ENCODE data around the gene PLCB2.
A peak's percentile ranks its signal among the peaks of the same experiment; 100 is the strongest.

PLCB2 gene

DNA sequence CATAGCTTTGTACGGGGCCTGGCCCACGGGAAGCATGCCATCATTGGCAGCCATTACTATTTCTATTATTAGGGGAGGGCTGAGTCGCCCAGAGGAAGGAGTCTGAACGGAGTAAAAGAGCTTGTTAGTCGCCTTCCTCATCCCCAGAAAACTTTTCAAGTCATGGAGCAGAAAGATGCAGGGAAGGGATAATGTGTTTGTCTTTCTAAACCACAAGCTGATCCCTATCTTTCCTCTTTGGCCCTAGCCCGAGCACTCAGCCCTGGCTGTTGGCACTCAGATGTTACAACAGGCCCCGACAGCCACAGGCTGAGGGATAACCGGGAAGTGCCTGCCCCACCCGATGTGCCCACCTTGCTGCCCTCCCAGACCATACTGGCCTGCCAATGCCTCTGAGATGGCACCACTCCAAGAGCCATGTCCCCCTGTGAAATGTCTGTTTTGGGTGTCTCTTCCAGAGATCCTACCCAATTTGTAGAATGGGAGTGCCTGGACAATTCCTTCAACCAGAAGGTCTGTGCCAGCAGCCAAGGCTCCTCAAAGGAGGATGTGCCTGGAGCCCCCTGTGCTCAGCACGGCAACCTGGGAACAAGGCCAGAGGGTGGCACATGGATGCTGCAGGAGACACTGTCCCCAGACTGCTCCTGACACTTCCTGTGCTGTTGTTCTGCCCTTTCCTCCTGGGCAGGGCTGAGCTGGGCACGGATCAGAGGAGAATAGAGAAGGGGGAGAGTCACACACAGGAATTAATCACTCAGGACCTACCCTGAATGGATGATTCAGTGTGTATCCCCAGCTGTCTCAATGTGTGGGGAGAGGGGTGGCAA is 58.0 kb downstream of the PLCB2 start:
- no peak for DNase-seq (ENCODE audit: low read depth)

DNA sequence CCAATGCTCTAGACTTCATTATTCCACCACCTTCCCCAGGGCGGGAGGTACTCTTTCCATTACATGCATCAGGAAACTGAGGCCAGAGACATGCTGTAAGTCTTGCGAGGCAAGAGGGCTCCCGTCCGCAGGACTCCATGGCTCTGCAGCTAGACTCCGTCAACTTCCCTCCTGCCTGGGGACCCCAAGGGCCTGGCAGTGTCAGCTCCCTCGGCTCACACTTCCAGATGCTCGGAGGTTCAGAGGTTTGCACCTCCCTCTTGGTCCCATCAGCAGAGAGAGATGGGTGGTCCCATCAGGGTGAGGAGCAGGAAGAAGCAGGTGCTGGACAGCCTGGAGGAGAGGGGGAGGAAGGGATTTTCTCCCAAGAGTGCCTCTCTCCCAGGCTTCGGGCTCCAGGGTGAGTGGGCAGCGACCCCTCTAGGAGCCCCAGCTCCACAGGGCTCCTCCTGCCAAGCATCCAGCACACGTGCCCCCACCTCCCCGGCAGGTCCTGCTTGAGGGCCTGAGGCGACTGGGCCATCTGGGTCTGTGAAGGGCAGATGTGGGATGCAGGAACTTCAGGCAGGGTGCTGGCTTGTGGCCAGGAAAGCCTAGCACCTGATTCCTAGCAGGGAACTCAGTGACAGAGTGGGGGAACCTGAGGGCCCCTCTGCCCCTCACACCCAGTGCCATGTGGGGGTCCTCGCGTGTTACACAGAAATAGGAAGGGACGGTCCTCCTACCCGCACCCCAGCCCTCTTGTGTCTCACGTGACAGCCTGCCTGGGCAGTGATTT is 59.5 kb downstream of the PLCB2 start:
- DNase-seq (ENCODE audit: low read depth) = no peak

DNA sequence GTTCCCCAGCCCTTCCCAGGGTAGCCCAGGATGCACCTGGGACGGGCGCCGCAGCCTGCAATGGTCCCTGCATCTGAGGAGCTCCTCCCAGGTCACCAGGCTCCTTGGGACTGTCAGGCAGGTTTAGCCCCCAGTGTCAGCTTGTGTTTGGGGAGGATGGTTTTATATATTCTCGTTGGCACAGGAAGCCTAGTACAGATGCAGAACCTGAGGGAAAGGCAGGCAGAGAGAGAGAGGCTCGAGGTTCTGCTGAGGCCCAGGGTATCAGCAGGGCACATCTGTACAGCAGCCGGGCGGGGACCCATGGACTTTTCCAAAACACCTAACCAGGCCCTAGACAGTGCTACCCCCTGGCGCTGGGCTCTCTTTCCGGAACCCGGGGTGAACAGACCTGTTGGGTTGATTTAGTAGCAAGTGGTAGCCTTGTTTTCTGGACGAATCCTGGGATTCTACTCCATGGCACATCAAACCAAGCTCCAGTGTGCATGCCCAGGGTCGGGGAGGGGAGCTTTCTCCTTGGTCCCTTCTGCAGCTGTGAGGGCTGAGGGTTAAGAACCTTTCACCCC is 60.2 kb downstream of the PLCB2 start:
- no peak for DNase-seq (ENCODE audit: low read depth)

DNA sequence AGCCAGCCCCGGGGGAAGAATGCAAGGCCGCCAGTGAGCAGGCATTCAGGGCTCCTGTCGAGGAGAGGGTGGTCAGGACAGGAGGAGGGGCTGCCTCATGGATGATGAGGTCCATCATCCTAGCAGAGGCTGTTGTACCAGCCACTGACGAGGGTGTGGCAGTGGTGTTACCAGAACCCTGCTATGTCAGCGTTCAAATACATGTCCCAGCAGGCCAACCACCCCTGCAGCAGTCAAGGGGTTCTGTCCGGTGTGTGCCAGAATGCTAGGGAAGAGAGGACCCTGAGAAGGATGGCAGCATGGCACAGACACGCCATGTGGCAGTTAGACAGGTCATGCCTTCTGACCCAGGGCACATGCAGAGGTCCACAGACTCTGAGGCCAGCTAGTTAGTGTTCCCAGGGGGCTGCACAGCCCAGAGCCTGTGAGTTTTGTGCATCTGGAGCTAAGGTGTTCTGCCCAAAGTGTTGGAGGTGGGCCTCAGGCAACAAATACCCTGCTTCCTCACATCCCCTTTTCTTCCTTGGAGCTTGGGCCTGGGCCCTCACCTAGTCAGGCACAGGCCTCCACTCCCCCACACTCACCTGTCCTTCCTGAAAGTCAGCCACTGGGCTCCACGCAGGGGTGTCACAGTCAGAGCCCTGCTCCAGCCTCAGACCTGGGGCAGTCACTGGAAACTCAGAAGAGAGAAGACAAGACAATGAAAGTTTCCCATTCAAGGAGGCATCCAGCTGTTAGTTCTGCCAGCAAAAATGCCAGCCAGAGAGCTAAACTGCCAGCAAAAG is 61.0 kb downstream of the PLCB2 start:
- no peak for DNase-seq (ENCODE audit: low read depth)

DNA sequence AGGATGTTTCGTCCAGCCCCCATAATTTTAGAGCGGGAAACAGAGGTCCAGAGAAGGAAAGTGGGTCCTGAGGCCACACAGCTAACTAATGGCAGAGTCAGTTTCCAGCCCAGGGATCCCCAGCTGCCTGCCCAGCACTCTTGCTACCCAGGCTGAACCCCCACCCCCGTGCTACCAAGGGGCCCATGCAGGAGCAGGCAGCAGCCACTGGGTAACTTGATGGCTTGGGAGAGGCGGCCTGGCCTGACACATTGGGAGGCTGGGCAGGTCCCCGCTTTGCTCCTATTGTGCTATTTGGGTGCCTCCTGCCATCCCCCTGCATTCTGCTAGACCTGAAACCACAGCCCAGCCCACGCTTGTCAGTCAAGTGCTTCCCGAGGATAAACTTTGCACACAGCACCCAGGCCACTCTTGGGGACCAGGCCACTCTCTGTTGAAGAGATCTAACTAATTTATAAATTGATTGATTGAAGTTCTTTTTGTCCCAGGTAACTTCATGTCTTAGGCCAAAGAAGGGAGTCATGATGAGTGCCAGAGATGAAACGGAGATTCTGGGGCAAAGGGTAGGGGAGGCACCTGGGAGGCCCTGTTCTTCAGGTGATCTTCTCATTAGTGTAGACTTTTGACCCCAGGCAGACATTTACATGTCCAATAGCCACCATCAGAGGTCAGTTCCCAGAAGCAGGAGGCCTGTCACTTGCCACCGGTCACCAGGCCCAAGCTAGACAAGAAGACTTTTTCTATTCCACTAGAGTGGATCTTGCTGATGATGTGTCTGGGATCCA is 61.9 kb downstream of the PLCB2 start:
- no peak for DNase-seq (ENCODE audit: low read depth)

DNA sequence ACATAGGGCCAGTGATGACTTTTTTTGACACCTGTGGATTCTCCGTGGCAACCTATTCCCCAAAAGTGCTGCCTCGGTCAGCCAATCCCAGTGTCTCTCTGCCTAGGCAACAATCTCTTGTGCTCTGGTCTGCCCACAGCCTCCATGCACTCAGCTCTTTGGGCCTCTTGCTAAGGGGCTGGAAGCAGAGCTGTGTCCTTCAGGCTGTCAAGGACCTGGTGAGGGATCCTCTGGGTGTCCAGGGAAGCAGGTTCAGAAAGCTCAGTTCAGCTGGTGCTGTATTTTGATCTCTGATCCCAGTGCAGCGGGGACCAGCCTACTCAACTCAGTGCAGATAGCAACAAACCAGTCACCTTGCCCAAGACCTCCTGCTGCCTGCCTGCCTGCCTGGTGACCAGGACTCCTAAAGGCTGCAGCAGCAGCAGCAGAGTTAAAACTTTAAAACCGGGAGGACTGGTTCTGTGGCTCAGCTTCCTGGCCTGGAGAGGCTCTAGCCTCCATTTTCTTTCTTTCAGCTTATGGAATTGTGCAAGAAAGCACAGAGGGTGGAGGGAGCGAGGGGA is 62.7 kb downstream of the PLCB2 start:
- no peak for DNase-seq (ENCODE audit: low read depth)

DNA sequence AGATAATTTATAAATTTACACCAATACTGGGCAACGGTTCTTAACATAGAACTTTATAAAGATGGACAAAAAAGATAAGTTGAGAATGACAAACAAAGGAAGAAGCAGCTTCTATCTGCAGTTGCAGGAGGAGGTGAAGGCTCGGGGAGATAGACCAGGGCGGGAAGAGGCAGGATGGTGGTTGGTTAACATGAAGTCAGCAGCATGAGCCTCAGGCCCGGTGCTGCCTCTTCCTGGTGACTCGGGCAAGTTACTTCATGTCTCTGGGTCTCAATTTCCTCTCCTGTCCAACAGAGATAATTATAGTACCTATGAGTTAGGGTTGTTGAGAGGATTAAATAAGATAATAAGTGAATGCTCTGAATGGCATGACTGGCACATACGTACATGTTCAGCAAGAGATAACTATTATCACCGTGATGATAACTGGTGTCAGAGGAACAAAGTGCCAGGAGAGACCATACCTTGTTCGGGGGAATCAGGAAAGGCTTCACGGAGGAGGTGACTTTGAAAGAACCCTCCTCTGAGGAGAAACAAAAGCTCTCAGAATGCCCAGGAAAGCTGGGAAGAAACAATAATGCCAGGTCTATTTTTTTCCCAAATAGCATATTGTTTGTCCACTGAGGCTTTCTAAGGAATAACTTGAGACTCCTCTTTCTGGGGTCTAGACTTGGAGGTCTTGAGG is 64.5 kb downstream of the PLCB2 start:
- no peak for DNase-seq (ENCODE audit: low read depth)

DNA sequence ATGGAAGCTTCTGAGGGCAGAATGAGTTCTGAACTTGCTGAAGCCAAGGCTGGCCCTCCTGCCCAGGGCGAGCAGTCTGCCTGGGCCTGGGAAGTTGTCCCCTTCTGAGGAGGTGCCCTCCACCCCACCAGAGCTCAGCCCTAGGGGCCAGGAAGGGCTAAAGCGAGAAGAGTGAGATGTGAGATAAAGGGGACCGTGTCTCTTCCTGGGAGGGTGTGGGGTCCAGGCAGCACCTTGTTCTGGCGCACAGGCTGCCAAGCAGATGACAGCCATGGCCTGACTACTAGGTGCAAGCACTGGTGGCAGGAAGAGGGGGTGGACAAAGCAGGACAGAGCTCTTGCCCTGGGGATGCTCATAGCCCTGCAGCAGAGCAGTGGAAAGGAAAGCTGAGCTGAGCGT is 65.1 kb downstream of the PLCB2 start:
- DNase-seq (ENCODE audit: low read depth) = no peak

DNA sequence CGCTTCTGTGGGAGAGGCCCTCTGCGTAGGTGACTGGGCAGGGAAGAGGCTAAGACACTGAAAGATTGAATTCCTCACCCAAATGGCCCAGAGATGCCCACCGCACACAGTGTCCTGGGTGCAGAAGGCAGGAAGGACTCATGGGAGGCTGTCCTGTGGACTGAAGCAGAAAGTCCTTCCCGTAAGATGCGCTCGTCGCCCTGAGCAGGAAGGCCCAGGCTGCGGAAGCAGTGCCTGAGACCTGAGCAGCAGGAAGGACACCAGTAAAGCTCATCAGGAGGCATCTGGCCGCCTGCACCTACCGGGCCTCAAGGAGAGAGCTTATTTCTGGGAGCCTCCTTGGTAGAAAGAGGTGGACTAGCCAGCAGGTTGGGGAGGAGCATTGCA is 65.5 kb downstream of the PLCB2 start:
- no peak for DNase-seq (ENCODE audit: low read depth)

DNA sequence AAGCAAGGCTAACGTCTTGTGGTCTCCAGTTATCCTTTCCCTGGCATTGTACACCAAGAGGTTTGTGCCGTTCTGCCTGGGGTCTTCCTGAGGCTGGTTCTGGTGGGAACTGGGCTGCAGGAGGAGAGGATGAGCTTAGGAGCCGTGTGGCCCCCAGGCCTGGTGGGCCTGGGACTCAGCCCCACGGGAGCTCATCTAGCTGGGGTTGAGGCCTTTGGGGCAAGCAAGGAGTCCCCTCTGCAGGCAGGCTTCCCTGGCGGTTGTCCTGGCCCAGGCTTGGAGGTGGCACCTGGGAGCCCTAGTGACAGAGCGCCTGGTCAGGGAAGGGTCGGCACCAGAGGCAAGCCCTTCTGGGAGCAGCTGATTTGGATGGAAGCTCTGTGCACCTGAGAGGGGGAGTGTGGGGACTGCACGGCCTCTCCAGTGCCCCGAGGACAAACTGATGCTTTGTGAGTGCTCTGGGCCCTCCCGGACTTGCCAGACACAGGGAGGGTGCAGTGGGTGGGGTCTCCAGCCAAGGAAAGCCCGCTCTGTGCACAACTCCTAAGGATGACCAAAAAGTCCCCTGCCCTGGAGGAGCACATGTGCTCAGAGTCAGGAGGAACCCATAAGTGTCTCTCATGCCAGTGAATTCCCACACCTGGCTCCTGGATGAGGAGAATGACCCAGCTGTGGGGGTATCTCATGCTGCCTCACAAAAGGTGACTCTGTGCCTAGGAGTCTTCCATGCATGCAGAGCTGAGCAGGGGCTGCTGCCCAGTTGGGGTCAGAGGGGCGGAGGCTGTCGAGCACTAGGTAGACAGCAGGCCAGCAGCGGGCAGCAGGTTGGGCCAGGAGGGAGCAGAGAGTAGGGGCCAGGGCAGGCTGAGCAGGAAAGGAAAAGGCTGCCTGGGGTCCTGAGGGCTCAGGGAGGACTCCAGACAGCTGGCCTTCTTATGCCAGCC is 66.2 kb downstream of the PLCB2 start:
- no peak for DNase-seq (ENCODE audit: low read depth)

DNA sequence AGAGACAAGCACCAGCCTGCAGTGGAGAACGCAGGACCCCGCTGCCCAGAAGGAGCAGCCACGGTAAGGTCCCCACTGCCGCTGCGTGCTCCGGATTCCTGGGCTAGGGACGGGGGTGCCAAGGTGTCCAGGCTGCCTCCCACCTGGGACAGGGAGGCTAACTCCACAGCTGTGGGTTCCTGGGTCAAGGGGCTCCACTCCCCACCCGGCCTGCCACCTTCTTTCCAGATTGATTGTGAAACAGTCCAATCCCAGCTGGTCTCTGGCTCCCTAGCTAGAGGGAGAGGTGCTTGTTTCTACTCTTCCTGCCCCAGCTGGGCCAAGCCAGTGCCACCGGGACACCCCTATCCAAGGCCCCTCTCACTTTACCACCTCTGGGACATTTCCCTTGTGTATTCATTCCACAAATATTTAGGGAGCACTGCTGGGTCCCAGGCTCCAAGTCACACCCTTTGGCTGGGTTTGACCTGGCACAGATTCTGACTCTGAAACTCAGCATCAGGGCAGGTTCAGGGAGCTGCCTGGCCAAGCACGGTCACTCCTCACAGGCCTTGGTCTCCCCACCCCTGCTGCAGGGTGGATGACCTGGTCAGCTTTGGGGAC is 67.0 kb downstream of the PLCB2 start:
- DNase-seq (ENCODE audit: low read depth) = no peak

DNA sequence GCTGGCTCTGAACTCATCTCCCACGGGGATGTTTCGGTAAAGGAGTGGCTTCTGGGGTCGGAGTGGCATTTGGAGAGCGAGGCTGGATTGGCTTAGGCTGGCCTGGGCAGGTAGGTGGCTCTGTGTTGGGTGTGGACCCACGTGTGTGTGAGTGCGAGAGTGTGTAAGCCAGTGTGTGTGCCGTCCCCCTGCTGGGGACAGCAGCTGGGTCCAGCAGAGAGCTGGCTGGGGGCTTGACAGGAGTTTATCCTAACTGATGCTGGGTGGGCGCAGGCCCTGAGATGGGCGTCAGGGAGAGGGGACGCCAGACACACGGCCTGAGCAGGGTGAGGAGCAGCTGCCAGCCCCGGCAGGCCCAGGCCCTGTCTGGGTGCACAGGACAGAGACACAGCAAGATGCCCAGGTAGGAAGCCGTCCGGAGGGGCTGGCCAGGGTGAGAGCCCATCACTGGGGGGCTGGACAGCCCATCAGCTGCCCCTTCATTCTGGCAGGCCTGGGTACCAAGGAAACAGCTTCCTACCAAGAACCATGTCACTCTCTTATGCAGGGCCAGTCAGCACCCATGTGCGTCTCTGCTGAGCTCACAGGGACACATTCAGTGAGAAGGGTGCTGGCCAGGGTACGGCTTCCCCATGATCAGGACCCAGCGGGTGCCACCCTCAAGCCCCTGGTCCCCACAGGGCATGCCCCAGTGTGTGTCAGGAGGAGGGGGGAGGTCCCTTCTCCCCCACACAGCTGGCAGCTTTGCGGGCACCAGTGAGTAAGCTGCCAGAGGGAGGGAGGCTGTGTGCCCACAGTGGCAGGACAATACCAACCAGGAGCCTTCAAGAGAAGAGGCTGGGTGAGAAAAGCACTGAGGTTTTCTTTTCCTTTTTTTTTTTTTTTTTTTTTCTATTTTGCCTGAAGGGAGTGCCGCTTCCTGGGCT is 67.8 kb downstream of the PLCB2 start:
- DNase-seq (ENCODE audit: low read depth) = no peak

DNA sequence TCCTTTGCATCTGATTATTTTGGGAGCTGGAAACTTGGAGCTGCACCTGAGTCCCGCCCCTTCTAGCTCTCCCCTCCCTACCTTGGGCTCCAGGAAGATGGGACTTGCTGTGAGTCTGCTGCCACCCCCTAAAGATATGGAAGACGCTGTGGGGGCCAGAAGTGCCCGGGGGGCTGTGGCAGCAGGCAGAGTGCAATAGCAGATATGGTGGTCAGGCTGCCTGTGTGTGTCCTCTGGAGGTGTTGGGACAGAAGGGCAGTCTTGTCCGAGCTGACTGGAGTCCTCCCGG is 68.4 kb downstream of the PLCB2 start:
- DNase-seq (ENCODE audit: low read depth) = no peak

DNA sequence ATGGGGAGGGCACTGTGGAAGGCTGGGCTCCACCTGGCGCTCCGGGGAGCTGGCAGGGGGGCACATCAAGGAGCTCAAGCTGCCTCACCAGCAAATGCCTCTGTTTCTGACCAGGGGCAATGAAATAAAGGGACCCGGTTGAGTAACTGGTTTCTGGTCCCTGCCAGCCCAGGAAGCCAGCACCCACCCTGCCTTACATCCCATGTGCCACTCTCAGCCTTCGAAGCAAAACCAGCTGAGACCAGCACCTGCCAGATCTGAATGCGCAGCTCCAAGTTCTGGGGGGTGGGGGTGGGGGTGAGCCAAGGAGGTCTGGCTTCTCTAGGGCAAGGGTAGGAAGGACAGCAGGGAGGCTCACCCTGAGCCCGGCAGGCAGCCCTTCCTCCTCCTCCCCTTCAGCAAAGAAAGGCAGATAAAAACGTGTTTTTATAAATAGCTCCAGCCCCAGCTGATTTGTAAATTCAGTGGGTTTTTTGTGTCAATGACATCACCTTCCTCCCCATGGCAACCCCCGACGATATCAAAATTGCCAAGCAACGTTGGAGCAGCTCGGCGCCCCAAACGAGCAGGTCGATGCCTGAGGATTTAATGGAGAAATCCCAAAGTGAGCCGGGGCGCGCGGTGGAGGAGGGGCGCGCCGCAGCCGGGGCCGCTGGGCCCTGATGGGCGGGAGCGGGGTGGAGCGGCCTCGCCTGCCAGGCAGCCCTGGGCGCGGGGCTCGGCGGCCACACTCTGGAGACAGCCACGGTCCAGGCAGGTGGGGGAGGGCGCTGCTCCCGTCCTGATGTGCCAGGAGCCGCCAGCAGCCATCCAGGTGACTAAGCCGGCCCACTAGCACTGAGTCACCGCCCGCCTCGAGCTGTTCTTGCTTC is 69.0 kb downstream of the PLCB2 start, which contains the start of gene PAK6:
Gene PAK6, plus strand, starts transcription at position 532 of the 872 bp plus-strand sequence. CDS start 25,723 bp downstream, outside the sequence.
- peak; percentile 18 for DNase-seq (ENCODE audit: low read depth)
